HEK293 (cell line): ENCODE results near the gene WFDC1.
A peak's percentile ranks its signal among the peaks of the same experiment; 100 is the strongest.

Experiments used
- CTCF ChIA-PET: fragments of 350-600 bp; formaldehyde crosslinking; extraction: SDS; loops from one replicate; lab custom pipeline; 2021; ENCODE audit warnings: antibody characterized with exemption; lab: Yijun Ruan, JAX
- POLR2A ChIA-PET: fragments of 300-600 bp; formaldehyde crosslinking; extraction: SDS; loops from one replicate; lab custom pipeline; 2020; ENCODE audit warnings: antibody characterized with exemption, inconsistent platforms; lab: Yijun Ruan, JAX
- H3K27ac ChIP-seq: fragments of 200-500 bp; sonication (Bioruptor generic); 2 replicates; pipeline ENCODE4 v1.5.1; 2014; ENCODE audit warnings: low read depth, low read length, control low read depth, inconsistent platforms; ENCODE audit errors: extremely low read depth
- H3K36me3 ChIP-seq, 2 experiments: fragments of 200-500 bp in 1 of 2; sonication (Bioruptor generic) in 1 of 2; 1 replicate in 1 of 2; 2 replicates in 1 of 2; pipeline ENCODE4 v1.5.1; 2014 to 2017; ENCODE audit warnings: inconsistent platforms in 2 of 2, low read length in 2 of 2; ENCODE audit not compliant: control insufficient read depth in 2 of 2, insufficient read depth in 1 of 2
- H3K4me1 ChIP-seq: fragments of 200-500 bp; sonication (Bioruptor generic); 2 replicates; pipeline ENCODE4 v1.5.1; 2014; ENCODE audit warnings: mild to moderate bottlenecking, low read length, inconsistent platforms; ENCODE audit not compliant: control insufficient read depth, insufficient read depth
- H3K4me3 ChIP-seq: 2 replicates; pipeline ENCODE4 v1.5.1; 2011; ENCODE audit warnings: low read depth, mild to moderate bottlenecking, control low read depth, low read length, moderate library complexity
- H3K9me3 ChIP-seq: fragments of 200-500 bp; sonication (Bioruptor generic); 2 replicates; pipeline ENCODE4 v1.5.1; 2014; ENCODE audit warnings: low read depth, low read length, inconsistent platforms; ENCODE audit not compliant: control insufficient read depth, insufficient read depth
- EGR2 ChIP-seq: fragments of 450-650 bp; formaldehyde crosslinking; IDR thresholded peaks from 2 replicates; pipeline ENCODE4 v1.5.1; 2016; ENCODE audit warnings: low read depth, missing biosample characterization, missing genetic modification characterization
- HOXA7 ChIP-seq: sonication (generic); formaldehyde crosslinking; IDR thresholded peaks from 2 replicates; pipeline ENCODE4 v1.8.1; 2022; ENCODE audit warnings: missing genetic modification reagents, borderline replicate concordance
- KLF1 ChIP-seq: fragments of 450-650 bp; formaldehyde crosslinking; IDR thresholded peaks from 2 replicates; pipeline ENCODE4 v1.5.1; 2016; ENCODE audit warnings: missing biosample characterization, missing genetic modification characterization
- KLF10 ChIP-seq: fragments of 450-650 bp; IDR thresholded peaks from 2 replicates; pipeline ENCODE4 v1.5.1; 2018; ENCODE audit warnings: missing biosample characterization, mild to moderate bottlenecking, missing genetic modification characterization
- MYNN ChIP-seq: fragments of 450-650 bp; formaldehyde crosslinking; IDR thresholded peaks from 2 replicates; pipeline ENCODE4 v1.5.1; 2016; ENCODE audit warnings: missing biosample characterization, missing genetic modification characterization, borderline replicate concordance
- RBAK ChIP-seq: fragments of 450-650 bp; formaldehyde crosslinking; IDR thresholded peaks from 2 replicates; pipeline ENCODE4 v1.5.1; 2016; ENCODE audit warnings: missing biosample characterization, missing genetic modification characterization
- ZBTB1 ChIP-seq: fragments of 450-650 bp; formaldehyde crosslinking; IDR thresholded peaks from 2 replicates; pipeline ENCODE4 v1.5.1; 2016; ENCODE audit warnings: missing biosample characterization, missing genetic modification characterization
- ZFHX2 ChIP-seq: fragments of 450-650 bp; formaldehyde crosslinking; conservative IDR thresholded peaks from 2 replicates; pipeline ENCODE4 v1.5.1; 2016; ENCODE audit warnings: missing biosample characterization, missing genetic modification characterization
- ZNF155 ChIP-seq: fragments of 450-650 bp; formaldehyde crosslinking; IDR thresholded peaks from 2 replicates; pipeline ENCODE4 v1.5.1; 2016; ENCODE audit warnings: missing biosample characterization, missing genetic modification characterization
- ZNF175 ChIP-seq: fragments of 450-650 bp; formaldehyde crosslinking; IDR thresholded peaks from 2 replicates; pipeline ENCODE4 v1.5.1; 2016; ENCODE audit warnings: missing biosample characterization, missing genetic modification characterization
- ZNF19 ChIP-seq: fragments of 450-650 bp; formaldehyde crosslinking; IDR thresholded peaks from 2 replicates; pipeline ENCODE4; 2016; ENCODE audit warnings: missing biosample characterization, missing genetic modification characterization, low read depth
- ZNF202 ChIP-seq: fragments of 450-650 bp; formaldehyde crosslinking; IDR thresholded peaks from 2 replicates; pipeline ENCODE4 v1.5.1; 2016; ENCODE audit warnings: missing biosample characterization, missing genetic modification characterization, borderline replicate concordance
- ZNF366 ChIP-seq: fragments of 450-650 bp; formaldehyde crosslinking; conservative IDR thresholded peaks from 2 replicates; pipeline ENCODE4 v1.5.1; 2016; ENCODE audit warnings: missing biosample characterization, missing genetic modification characterization
- ZNF391 ChIP-seq: fragments of 450-650 bp; formaldehyde crosslinking; IDR thresholded peaks from 2 replicates; pipeline ENCODE4 v1.5.1; 2016; ENCODE audit warnings: low read depth, missing biosample characterization, missing genetic modification characterization, borderline replicate concordance
- ZNF404 ChIP-seq: fragments of 450-650 bp; formaldehyde crosslinking; IDR thresholded peaks from 2 replicates; pipeline ENCODE4 v1.5.1; 2017; ENCODE audit warnings: missing biosample characterization, missing genetic modification characterization
- ZNF416 ChIP-seq: fragments of 450-650 bp; formaldehyde crosslinking; IDR thresholded peaks from 2 replicates; pipeline ENCODE4 v1.5.1; 2016; ENCODE audit warnings: missing biosample characterization, missing genetic modification characterization
- ZNF473 ChIP-seq: fragments of 450-650 bp; formaldehyde crosslinking; IDR thresholded peaks from 2 replicates; pipeline ENCODE4 v1.5.1; 2017; ENCODE audit warnings: missing biosample characterization, missing genetic modification characterization
- ZNF561 ChIP-seq: fragments of 450-650 bp; IDR thresholded peaks from 2 replicates; pipeline ENCODE4 v1.5.1; 2018; ENCODE audit warnings: missing biosample characterization, missing genetic modification characterization, borderline replicate concordance
- ZNF623 ChIP-seq: fragments of 450-650 bp; formaldehyde crosslinking; IDR thresholded peaks from 2 replicates; pipeline ENCODE4 v1.5.1; 2016; ENCODE audit warnings: missing biosample characterization, missing genetic modification characterization
- ZNF654 ChIP-seq: fragments of 450-650 bp; formaldehyde crosslinking; IDR thresholded peaks from 2 replicates; pipeline ENCODE4 v1.5.1; 2016; ENCODE audit warnings: low read depth, missing biosample characterization, missing genetic modification characterization
- ZNF830 ChIP-seq: fragments of 450-650 bp; IDR thresholded peaks from 2 replicates; pipeline ENCODE4 v1.5.0; 2018; ENCODE audit warnings: missing biosample characterization, missing genetic modification characterization, low read depth, mild to moderate bottlenecking, moderate library complexity
- TF ChIP-seq, protein P1 (sequence below): sonication (generic); formaldehyde crosslinking; IDR thresholded peaks from 2 replicates; pipeline ENCODE4 v1.8.1; 2022; ENCODE audit warnings: mild to moderate bottlenecking, moderate library complexity, missing genetic modification reagents
- TF ChIP-seq, protein P2 (sequence below): fragments of 450-650 bp; formaldehyde crosslinking; IDR thresholded peaks from 2 replicates; pipeline ENCODE4 v1.5.1; 2017; ENCODE audit warnings: missing biosample characterization, missing genetic modification characterization
- TF ChIP-seq, protein P3 (sequence below): fragments of 450-650 bp; IDR thresholded peaks from 2 replicates; pipeline ENCODE4 v1.5.1; 2018; ENCODE audit warnings: missing biosample characterization, missing genetic modification characterization

Gene WFDC1

DNA sequence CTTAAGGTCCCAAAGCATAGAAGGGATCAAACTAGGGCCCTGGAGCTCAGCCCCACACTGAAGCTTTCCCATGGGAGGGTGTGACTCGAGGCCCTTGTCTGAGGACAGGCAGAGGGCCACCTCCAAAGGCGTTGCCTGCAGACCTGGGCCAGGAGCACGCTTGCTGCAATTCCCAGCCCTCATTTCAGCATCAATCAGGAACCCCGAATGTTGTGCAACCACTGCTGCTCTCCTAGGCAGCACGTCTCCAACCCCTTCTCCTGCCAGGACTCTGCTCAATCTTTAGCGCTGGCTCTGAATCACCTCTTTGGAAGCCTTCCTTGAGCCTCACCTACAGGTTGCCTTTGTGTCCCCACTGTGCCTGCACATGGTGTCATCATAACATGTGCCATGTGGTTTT is 59.6 kb downstream of the WFDC1 start (continued):
- TF ChIP-seq, protein P1, sequence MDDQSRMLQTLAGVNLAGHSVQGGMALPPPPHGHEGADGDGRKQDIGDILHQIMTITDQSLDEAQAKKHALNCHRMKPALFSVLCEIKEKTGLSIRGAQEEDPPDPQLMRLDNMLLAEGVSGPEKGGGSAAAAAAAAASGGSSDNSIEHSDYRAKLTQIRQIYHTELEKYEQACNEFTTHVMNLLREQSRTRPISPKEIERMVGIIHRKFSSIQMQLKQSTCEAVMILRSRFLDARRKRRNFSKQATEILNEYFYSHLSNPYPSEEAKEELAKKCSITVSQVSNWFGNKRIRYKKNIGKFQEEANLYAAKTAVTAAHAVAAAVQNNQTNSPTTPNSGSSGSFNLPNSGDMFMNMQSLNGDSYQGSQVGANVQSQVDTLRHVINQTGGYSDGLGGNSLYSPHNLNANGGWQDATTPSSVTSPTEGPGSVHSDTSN (CRISPR knock-in tag) = no peak
- TF ChIP-seq ZNF19 (tag by site-specific recombination) (no peak), ZNF654 (tag by site-specific recombination) (no peak), ZNF561 (tag by site-specific recombination) (no peak), ZNF623 (tag by site-specific recombination) (no peak), ZNF830 (no peak), HOXA7 (CRISPR knock-in tag) (no peak), ZNF416 (tag by site-specific recombination) (no peak)
- TF ChIP-seq, protein P2, sequence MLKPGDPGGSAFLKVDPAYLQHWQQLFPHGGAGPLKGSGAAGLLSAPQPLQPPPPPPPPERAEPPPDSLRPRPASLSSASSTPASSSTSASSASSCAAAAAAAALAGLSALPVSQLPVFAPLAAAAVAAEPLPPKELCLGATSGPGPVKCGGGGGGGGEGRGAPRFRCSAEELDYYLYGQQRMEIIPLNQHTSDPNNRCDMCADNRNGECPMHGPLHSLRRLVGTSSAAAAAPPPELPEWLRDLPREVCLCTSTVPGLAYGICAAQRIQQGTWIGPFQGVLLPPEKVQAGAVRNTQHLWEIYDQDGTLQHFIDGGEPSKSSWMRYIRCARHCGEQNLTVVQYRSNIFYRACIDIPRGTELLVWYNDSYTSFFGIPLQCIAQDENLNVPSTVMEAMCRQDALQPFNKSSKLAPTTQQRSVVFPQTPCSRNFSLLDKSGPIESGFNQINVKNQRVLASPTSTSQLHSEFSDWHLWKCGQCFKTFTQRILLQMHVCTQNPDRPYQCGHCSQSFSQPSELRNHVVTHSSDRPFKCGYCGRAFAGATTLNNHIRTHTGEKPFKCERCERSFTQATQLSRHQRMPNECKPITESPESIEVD (tag by site-specific recombination) = no peak

DNA sequence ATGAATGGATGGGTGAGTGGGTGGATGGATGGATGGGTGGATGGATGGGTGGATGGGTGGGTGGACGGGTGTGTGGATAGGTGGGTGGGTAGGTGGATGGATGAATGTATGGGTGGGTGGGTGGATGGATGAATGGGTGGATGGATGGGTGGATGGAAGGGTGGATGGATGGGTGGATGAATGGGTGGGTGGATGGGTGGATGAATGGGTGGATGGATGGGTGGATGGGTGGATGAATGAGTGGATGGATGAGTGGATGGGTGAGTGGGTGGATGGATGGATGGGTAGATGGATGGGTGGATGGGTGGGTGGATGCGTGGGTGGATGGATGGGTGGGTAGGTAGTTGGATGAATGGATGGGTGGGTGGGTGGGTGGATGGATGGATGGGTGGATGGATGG is 60.5 kb downstream of the WFDC1 start:
- ChIA-PET POLR2A (no interaction called here), CTCF (no interaction called here)
- Histone ChIP-seq H3K9me3 (no peaks in the 10 kb centered on the region), H3K27ac (no peak overlapping the region), H3K4me3 (no peak overlapping the region), H3K4me1 (no peaks in the 10 kb centered on the region), H3K36me3 (no peaks in the 10 kb centered on the region)
- TF ChIP-seq KLF1 (peak; percentile 71; the same call in 1 of the 2 replicates), ZNF366 (tag by site-specific recombination) (0 out of 2 replicates have a peak, but pooled peaks have one; percentile 25), EGR2 (tag by site-specific recombination) (peak; percentile 97), ZFHX2 (tag by site-specific recombination) (peak; percentile 89), ZBTB1 (tag by site-specific recombination) (no peak), MYNN (tag by site-specific recombination) (no peak), ZNF623 (tag by site-specific recombination) (no peak), KLF10 (tag by site-specific recombination) (no peak), ZNF155 (tag by site-specific recombination) (no peak), ZNF473 (tag by site-specific recombination) (no peak)

DNA sequence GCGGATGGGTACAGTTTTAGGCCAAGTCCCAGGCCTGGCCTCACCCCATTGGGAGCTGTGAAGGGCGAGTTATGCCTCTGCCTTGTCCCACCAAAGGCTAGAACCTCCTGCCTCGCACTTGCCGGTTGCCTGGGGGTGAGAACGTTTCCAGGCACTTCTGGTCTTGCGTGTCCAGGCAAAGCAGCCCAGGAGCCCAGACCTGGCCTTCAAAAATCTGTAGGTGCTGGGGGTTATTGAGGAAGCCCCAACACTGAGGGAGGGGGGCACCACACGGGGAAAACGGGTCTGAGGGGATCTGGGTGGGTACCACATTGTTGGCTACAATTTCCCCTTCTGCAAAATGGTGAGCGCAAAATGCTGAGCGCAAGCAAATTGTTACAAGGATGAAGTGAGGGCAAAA is 61.5 kb downstream of the WFDC1 start:
- Histone ChIP-seq H3K27ac (no peak overlapping the region), H3K36me3 (no peaks in the 10 kb centered on the region)
- POLR2A ChIA-PET = no interaction called here
- TF ChIP-seq ZNF404 (tag by site-specific recombination) = no peak
- no peak for TF ChIP-seq ZNF391
- TF ChIP-seq, protein P3, sequence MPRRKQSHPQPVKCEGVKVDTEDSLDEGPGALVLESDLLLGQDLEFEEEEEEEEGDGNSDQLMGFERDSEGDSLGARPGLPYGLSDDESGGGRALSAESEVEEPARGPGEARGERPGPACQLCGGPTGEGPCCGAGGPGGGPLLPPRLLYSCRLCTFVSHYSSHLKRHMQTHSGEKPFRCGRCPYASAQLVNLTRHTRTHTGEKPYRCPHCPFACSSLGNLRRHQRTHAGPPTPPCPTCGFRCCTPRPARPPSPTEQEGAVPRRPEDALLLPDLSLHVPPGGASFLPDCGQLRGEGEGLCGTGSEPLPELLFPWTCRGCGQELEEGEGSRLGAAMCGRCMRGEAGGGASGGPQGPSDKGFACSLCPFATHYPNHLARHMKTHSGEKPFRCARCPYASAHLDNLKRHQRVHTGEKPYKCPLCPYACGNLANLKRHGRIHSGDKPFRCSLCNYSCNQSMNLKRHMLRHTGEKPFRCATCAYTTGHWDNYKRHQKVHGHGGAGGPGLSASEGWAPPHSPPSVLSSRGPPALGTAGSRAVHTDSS (tag by site-specific recombination) = no peak
- no peak for TF ChIP-seq ZNF202
- TF ChIP-seq RBAK (tag by site-specific recombination) = no peak
- TF ChIP-seq ZNF175 (tag by site-specific recombination) = no peak
- TF ChIP-seq, all 188 proteins: peak for 0
- H3K9me3 ChIP-seq = no peaks in the 10 kb centered on the region
- CTCF ChIA-PET = no interaction called here
- no peaks in the 10 kb centered on the region for H3K4me1 ChIP-seq
- H3K4me3 ChIP-seq = no peak overlapping the region
